ENCODE measurements around the gene FICD. TPM values are rescaled to one million over a fixed set of nuclear protein-coding genes. Genes with fewer than 3 reads are reported as not detected.

The FICD gene
- total and polyA plus RNA-seq, 2 donors (not counting 1 experiment from before 2014, with no cell fraction given): 1.2 to 9.1 TPM

DNA sequence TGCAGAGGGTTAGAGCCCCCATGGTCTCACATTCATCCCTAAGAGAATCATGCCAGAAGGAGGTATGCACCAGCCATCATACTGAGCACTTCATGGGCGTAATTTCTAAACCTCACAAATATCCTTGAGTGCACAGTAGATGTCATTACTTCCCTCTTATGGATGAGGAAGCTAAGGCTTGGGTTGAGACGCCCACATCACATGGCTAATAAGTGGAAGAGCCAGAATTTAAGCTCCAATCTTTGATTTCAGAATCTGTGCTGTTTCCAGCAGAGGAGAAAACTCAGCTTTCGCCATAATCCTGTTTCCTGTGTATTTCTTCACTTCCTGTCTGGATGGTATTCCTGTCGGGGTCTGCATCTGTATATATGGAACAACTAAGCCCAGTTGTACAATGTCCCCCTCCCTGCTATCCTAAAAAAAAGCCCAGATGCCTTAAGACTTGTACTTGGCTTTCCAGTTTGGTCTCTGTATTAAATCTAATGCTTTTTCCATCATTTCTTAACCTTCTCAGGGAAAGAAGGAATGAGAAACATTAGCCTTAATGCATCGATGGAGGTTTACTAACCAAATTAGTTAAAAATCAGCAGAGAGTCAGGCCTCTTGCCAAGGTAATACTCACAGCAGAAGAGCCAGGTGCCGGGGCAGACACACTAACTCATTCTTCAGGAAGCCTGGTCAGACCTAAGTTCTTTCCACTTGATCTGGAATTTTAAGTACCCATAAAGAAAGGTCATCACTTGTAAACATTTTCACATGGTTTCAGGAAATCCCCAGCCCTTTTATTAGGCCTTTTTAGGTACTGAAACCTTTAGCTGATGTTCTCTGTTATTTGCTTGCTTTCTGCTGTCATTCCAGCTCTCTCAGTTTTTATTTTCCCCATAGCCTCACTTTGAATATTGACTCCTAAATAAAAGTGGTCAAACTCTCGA is 52.6 kb downstream of the FICD start:
- Mint-ChIP-seq H3K4me1 (peaks cover 90% of the 10 kb centered on the region), H3K27me3 (no peaks in the 10 kb centered on the region), H3K27ac (peak overlapping the region; percentile 93), H3K9me3 (ENCODE audit: insufficient read depth) (no peaks in the 10 kb centered on the region), H3K4me3 (peak overlapping the region; percentile 80)
- ChIA-PET CTCF (interaction anchor here (0.6 to 19.8 kb wide), 9 partner anchors 12 to 383 kb away, joined by 3 to 424 read pairs (median 7); partner anchors contain the start of gene SELPLG), POLR2A (interaction anchor here (0.6 to 3.7 kb wide), 10 partner anchors 50 to 481 kb away, joined by 3 to 26 read pairs (median 4); partner anchors contain the start of genes SELPLG and SSH1)
- H3K9me3 ChIP-seq (ENCODE audit: control extremely low read depth in 1 of 3, control insufficient read depth in 2 of 3, insufficient read depth in 1 of 3, low read length in 2 of 3): no peaks in the 10 kb centered on the region
- 64% methylated on average over 3 of the region's 7 CpGs for WGBS (ENCODE audit: insufficient coverage)
- H2AFZ ChIP-seq (ENCODE audit: insufficient read depth, low read depth, low read length, poor library complexity, severe bottlenecking): no peak overlapping the region
- H3K4me1 ChIP-seq (ENCODE audit: control insufficient read depth in 2 of 2, insufficient read depth in 2 of 2, low read length in 2 of 2): peaks cover 64 to 82% of the 10 kb centered on the region in 2 donors
- no peak for TF ChIP-seq CTCF (IDR thresholded peaks at IDR 0.05)
- no peak for TF ChIP-seq EZH2 (IDR thresholded peaks at IDR 0.05; ENCODE audit: borderline replicate concordance, insufficient read depth, low read depth, low read length, poor library complexity, severe bottlenecking)
- H3K9ac ChIP-seq (ENCODE audit: low read length): peak overlapping the region; percentile 17
- ATAC-seq (ENCODE audit: low read depth) (peak; percentile 5), DNase-seq (peak; percentile 57)
- peak overlapping the region; percentile 48 for H3K4me2 ChIP-seq (replicated peaks; ENCODE audit: low read depth, low read length, poor library complexity, severe bottlenecking)
- peaks cover 19 to 56% of the 10 kb centered on the region in 2 experiments for H3K36me3 ChIP-seq (replicated peaks in 1 of 2; ENCODE audit: control extremely low read depth in 1 of 2, control insufficient read depth in 1 of 2, extremely low read depth in 1 of 2, insufficient read depth in 2 of 2, low read length in 1 of 2)
- no peak overlapping the region for H3K4me3 ChIP-seq (ENCODE audit: control extremely low read depth in 1 of 5, extremely low read depth in 1 of 5, insufficient read depth in 1 of 5, low read depth in 2 of 5, low read length in 4 of 5)
- H3K79me2 ChIP-seq (ENCODE audit: control insufficient read depth, insufficient read depth, low read length): peaks cover 18% of the 10 kb centered on the region
- peak overlapping the region; percentile 76 to 80 for H3K27ac ChIP-seq (ENCODE audit: low read length in 2 of 2)
- intact Hi-C loops (cut with micrococcal nuclease): loop anchor here (1.0 kb wide), 1 partner anchor 50 kb away; no protein-coding TSS in a partner anchor
- H3K27me3 ChIP-seq (replicated peaks in 1 of 4; ENCODE audit: control extremely low read depth in 1 of 4, control insufficient read depth in 3 of 4, insufficient read depth in 4 of 4, low read length in 3 of 4): no peaks in the 10 kb centered on the region
- H4K20me1 ChIP-seq (ENCODE audit: control insufficient read depth, insufficient read depth, low read length, poor library complexity, severe bottlenecking): no peaks in the 10 kb centered on the region
